BE2C (cell line): ENCODE data around the gene CYBA.

Experiments used
- DNase-seq: peaks from one replicate; pipeline ENCODE4 v3.0.0-alpha.2; 2020
- H3K27me3 ChIP-seq: fragments of 250-450 bp; sonication (Bioruptor Pico); 2 replicates; pipeline ENCODE4 v1.5.1; 2020; ENCODE audit warnings: mild to moderate bottlenecking
- H3K36me3 ChIP-seq: fragments of 250-450 bp; sonication (Bioruptor Pico); 2 replicates; pipeline ENCODE4 v1.5.1; 2020; ENCODE audit warnings: mild to moderate bottlenecking
- H3K4me1 ChIP-seq: fragments of 250-450 bp; sonication (Bioruptor Pico); 2 replicates; pipeline ENCODE4 v1.5.1; 2020
- H3K4me3 ChIP-seq: 2 replicates; pipeline ENCODE4 v1.5.1; 2011; ENCODE audit warnings: low read depth, low read length
- H3K9me3 ChIP-seq: fragments of 250-450 bp; sonication (Bioruptor Pico); 2 replicates; pipeline ENCODE4 v1.5.1; 2020
- CTCF ChIP-seq: IDR thresholded peaks from 2 replicates; pipeline ENCODE4 v1.5.1; 2012; ENCODE audit warnings: mild to moderate bottlenecking, low read depth, low read length

The CYBA gene

GRCh38 chr16:88643644-88643932 is 7.3 kb downstream of the CYBA start:
- no peak overlapping the region for H3K4me3 ChIP-seq
- no peaks in the 10 kb centered on the region for H3K9me3 ChIP-seq
- DNase-seq = no peak
- TF ChIP-seq CTCF = no peak
- H3K27me3 ChIP-seq = peaks cover 26% of the 10 kb centered on the region
- no peaks in the 10 kb centered on the region for H3K4me1 ChIP-seq
- H3K36me3 ChIP-seq = no peaks in the 10 kb centered on the region

GRCh38 chr16:88642881-88643643 is 7.8 kb downstream of the CYBA start:
- TF ChIP-seq CTCF = no peak
- Histone ChIP-seq H3K27me3 (peaks cover 26% of the 10 kb centered on the region), H3K4me1 (no peaks in the 10 kb centered on the region), H3K9me3 (no peaks in the 10 kb centered on the region), H3K4me3 (no peak overlapping the region), H3K36me3 (no peaks in the 10 kb centered on the region)
- DNase-seq = no peak

DNA sequence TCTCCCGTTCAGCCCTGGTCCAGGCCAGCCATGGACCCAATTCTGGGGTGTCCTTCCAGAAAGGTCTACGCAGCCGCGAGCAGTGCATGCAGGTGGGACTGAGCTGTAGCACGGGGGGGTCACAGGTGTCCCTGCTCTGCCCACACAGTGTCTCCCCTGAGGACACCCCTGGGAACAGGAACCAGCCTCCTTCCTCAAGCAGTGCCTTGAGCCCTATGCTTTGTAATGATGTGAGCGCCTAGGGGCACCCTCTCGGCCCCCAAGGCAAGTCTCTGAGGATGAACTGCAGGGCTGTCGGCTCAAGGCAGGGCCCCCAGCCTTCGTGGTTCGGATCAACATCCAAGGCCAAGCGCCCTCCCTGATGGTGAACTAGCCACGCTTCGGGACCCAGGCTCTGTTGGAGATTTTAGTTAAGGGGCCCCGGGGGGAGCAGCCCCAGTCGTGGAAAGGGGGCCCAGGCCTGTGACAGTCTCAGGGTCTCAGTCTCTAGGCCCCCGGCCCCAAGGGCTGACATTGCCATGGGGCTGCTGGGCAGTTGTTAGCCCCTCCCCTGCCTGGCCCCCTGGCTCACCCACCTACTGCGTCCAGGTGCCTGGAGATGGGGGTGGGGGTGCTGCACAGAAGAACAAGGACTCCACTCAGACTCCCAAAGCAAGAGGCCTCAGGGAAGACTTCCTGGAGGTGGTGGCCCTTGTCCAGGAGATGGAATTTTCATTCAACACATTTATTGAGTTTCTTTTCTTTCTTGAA is 10.2 kb downstream of the CYBA start:
- peaks cover 26% of the 10 kb centered on the region for H3K27me3 ChIP-seq
- DNase-seq = no peak
- TF ChIP-seq CTCF = no peak
- no peaks in the 10 kb centered on the region for H3K4me1 ChIP-seq
- no peak overlapping the region for H3K4me3 ChIP-seq
- H3K9me3 ChIP-seq = no peaks in the 10 kb centered on the region
- H3K36me3 ChIP-seq = no peaks in the 10 kb centered on the region

GRCh38 chr16:88640039-88640495 is 10.8 kb downstream of the CYBA start:
- TF ChIP-seq CTCF = no peak
- DNase-seq = no peak
- H3K4me1 ChIP-seq = no peaks in the 10 kb centered on the region
- H3K4me3 ChIP-seq = no peak overlapping the region
- H3K36me3 ChIP-seq = no peaks in the 10 kb centered on the region
- no peaks in the 10 kb centered on the region for H3K9me3 ChIP-seq
- peaks cover 26% of the 10 kb centered on the region for H3K27me3 ChIP-seq

DNA sequence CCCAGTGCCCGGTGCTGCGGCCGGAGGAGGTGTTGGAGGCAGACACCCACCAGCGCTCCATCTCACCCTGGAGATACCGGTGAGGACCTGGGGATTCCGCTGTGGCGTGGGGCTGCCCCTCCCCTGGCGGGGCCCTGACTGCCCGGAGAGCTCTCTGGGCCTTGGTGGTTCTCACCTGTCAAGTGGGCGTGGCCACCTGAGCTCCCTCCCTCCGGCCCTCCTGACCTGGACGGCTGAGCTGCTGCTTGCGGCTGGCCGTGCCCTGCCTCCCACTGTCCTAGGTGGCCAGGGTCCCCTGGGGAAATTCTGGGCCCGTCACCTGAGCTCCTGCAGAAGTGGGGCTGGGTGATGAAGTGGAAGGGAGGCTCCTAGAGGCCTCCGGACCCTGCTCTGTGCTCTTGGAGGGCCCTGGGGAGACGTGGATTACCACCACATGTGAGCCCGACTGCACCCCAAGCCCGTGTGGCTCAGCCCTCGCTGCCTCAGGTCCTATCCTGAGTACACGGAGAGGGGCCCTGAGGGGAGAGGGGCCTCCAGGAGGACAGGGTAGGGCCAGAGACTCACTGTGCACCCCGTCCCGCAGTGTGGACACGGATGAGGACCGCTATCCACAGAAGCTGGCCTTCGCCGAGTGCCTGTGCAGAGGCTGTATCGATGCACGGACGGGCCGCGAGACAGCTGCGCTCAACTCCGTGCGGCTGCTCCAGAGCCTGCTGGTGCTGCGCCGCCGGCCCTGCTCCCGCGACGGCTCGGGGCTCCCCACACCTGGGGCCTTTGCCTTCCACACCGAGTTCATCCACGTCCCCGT is 11.4 kb downstream of the CYBA start:
- Histone ChIP-seq H3K4me3 (no peak overlapping the region), H3K36me3 (no peaks in the 10 kb centered on the region), H3K27me3 (peaks cover 26% of the 10 kb centered on the region), H3K4me1 (no peaks in the 10 kb centered on the region), H3K9me3 (no peaks in the 10 kb centered on the region)
- DNase-seq = no peak
- no peak for TF ChIP-seq CTCF
